Caco-2 (cell line): ENCODE measurements around the gene DAPK1. TPM values are rescaled to one million over a fixed set of nuclear protein-coding genes. Genes with fewer than 3 reads are reported as not detected.

ENCODE experiments used
- BruUV-seq: library from RNA; stranded (reverse); fragments of 400-500 nt; replicated peaks from 2 replicates; lab custom pipeline; 2021; lab: Mats Ljungman, UMichigan
- CTCF ChIA-PET: fragments of 300-600 bp; sonication (Branson Sonifier 250); formaldehyde crosslinking; loops from one replicate; lab custom pipeline; 2022; ENCODE audit warnings: antibody characterized with exemption; lab: Charles Lee
- POLR2A ChIA-PET: fragments of 300-600 bp; sonication (Branson Sonifier 250); formaldehyde crosslinking; loops from one replicate; lab custom pipeline; 2022; ENCODE audit warnings: antibody characterized with exemption; lab: Charles Lee
- DNase-seq, 2 experiments: peaks; one replicate each; pipeline versions ENCODE4 v3.0.0 to v3.0.0-alpha.2; 2020 to 2022
- H3K27me3 ChIP-seq: replicated peaks from 2 replicates; pipeline ENCODE4 v1.6.0; 2011; ENCODE audit warnings: low read length; ENCODE audit not compliant: control insufficient read depth, insufficient read depth
- H3K36me3 ChIP-seq: 2 replicates; pipeline ENCODE4 v1.5.1; 2011; ENCODE audit warnings: low read length; ENCODE audit not compliant: control insufficient read depth, insufficient read depth
- H3K4me1 ChIP-seq: fragments of 250-450 bp; sonication (Bioruptor Pico); 2 replicates; pipeline ENCODE4 v1.5.1; 2020; ENCODE audit warnings: mild to moderate bottlenecking
- H3K4me3 ChIP-seq: 2 replicates; pipeline ENCODE4 v1.5.1; 2011; ENCODE audit warnings: low read depth, mild to moderate bottlenecking, control low read depth, low read length
- H3K9me3 ChIP-seq: fragments of 250-450 bp; sonication (Bioruptor Pico); 2 replicates; pipeline ENCODE4 v1.5.1; 2020; ENCODE audit warnings: mild to moderate bottlenecking, moderate library complexity
- H3K27ac Mint-ChIP-seq: one replicate; pipeline ENCODE4 v1.8.0; 2022; ENCODE audit warnings: mixed read lengths; ENCODE audit not compliant: unreplicated experiment
- H3K27me3 Mint-ChIP-seq: one replicate; pipeline ENCODE4 v1.8.0; 2022; ENCODE audit warnings: mixed read lengths; ENCODE audit not compliant: insufficient read depth, unreplicated experiment
- H3K36me3 Mint-ChIP-seq: one replicate; pipeline ENCODE4 v1.8.0; 2022; ENCODE audit warnings: mild to moderate bottlenecking, mixed read lengths; ENCODE audit not compliant: insufficient read depth, unreplicated experiment
- H3K4me1 Mint-ChIP-seq: one replicate; pipeline ENCODE4 v1.8.0; 2022; ENCODE audit warnings: low read depth, mixed read lengths; ENCODE audit not compliant: unreplicated experiment
- H3K4me3 Mint-ChIP-seq: one replicate; pipeline ENCODE4 v1.8.0; 2022; ENCODE audit warnings: mild to moderate bottlenecking, moderate library complexity, mixed read lengths; ENCODE audit not compliant: unreplicated experiment
- H3K9me3 Mint-ChIP-seq: one replicate; pipeline ENCODE4 v1.8.0; 2022; ENCODE audit warnings: mixed read lengths; ENCODE audit not compliant: unreplicated experiment
- CTCF ChIP-seq, 2 experiments: fragments of 200-600 bp in 1 of 2; IDR thresholded peaks; 1 replicate in 1 of 2; 2 replicates in 1 of 2; pipeline versions ENCODE4 v1.5.1 to v1.8.0; 2011 to 2022; ENCODE audit warnings: antibody characterized with exemption in 1 of 2, control low read depth in 1 of 2, inconsistent platforms in 1 of 2, low read depth in 1 of 2, low read length in 1 of 2, mild to moderate bottlenecking in 1 of 2, moderate library complexity in 1 of 2; ENCODE audit not compliant: insufficient read depth in 1 of 2, severe bottlenecking in 1 of 2, unreplicated experiment in 1 of 2
- intact Hi-C: fragments of 100-400 bp; cut with micrococcal nuclease; formaldehyde crosslinking; loops from one replicate; pipeline ENCODE4 v1.10.0; 2022; ENCODE audit not compliant: unreplicated experiment
- total RNA-seq: library from RNA; stranded (reverse); gene quantifications from 2 replicates; pipeline ENCODE4 v1.2.3, GENCODE V29; 2022

DAPK1 gene
- total RNA-seq, 1 experiment from 2014 or later, result 79.2 TPM

- Mint-ChIP-seq H3K27me3 (no peaks in the 10 kb centered on the region), H3K27ac (no peak overlapping the region), H3K4me1 (peaks cover 7% of the 10 kb centered on the region), H3K4me3 (no peak overlapping the region), H3K36me3 (peaks cover 29% of the 10 kb centered on the region), H3K9me3 (no peaks in the 10 kb centered on the region)
- Histone ChIP-seq H3K9me3 (no peaks in the 10 kb centered on the region), H3K27me3 (no peaks in the 10 kb centered on the region), H3K4me1 (no peaks in the 10 kb centered on the region), H3K4me3 (no peak overlapping the region), H3K36me3 (no peaks in the 10 kb centered on the region)
- intact Hi-C loops, result no loop called here
- ChIA-PET CTCF (no interaction called here), POLR2A (no interaction called here)
- no peak for TF ChIP-seq CTCF (IDR thresholded peaks at IDR 0.05; ENCODE audit: insufficient read depth in 1 of 2, low read depth in 1 of 2, low read length in 1 of 2, severe bottlenecking in 1 of 2, unreplicated experiment in 1 of 2)
- no TSS peak for BruUV-seq
- no peak for DNase-seq
Observed at GRCh38 chr9:87618931-87619330, 121.3 kb downstream of the DAPK1 start.

- no peaks in the 10 kb centered on the region for H3K9me3 Mint-ChIP-seq
- ChIA-PET POLR2A (no interaction called here), CTCF (no interaction called here)
- DNase-seq, result no peak
- H3K36me3 ChIP-seq, result no peaks in the 10 kb centered on the region
- no TSS peak for BruUV-seq
- H3K4me3 Mint-ChIP-seq, result no peak overlapping the region
- H3K4me3 ChIP-seq, result no peak overlapping the region
- intact Hi-C loops, result no loop called here
- no peak for TF ChIP-seq CTCF (IDR thresholded peaks at IDR 0.05; ENCODE audit: insufficient read depth in 1 of 2, low read depth in 1 of 2, low read length in 1 of 2, severe bottlenecking in 1 of 2, unreplicated experiment in 1 of 2)
- H3K4me1 Mint-ChIP-seq, result peaks cover 6% of the 10 kb centered on the region
- H3K27ac Mint-ChIP-seq, result no peak overlapping the region
- no peaks in the 10 kb centered on the region for H3K4me1 ChIP-seq
- H3K36me3 Mint-ChIP-seq, result peaks cover 29% of the 10 kb centered on the region
- no peaks in the 10 kb centered on the region for H3K27me3 Mint-ChIP-seq
- H3K27me3 ChIP-seq, result no peaks in the 10 kb centered on the region
- no peaks in the 10 kb centered on the region for H3K9me3 ChIP-seq
Observed at GRCh38 chr9:87619346-87619745, 121.7 kb downstream of the DAPK1 start.

GRCh38 chr9:87620731-87621322 is 123.2 kb downstream of the DAPK1 start:
- TF ChIP-seq CTCF (IDR thresholded peaks at IDR 0.05; ENCODE audit: insufficient read depth in 1 of 2, low read depth in 1 of 2, low read length in 1 of 2, severe bottlenecking in 1 of 2, unreplicated experiment in 1 of 2), result no peak
- Histone ChIP-seq H3K9me3 (no peaks in the 10 kb centered on the region), H3K36me3 (no peaks in the 10 kb centered on the region), H3K4me1 (no peaks in the 10 kb centered on the region), H3K27me3 (no peaks in the 10 kb centered on the region), H3K4me3 (no peak overlapping the region)
- H3K27me3 Mint-ChIP-seq, result no peaks in the 10 kb centered on the region
- H3K4me3 Mint-ChIP-seq, result no peak overlapping the region
- BruUV-seq, result no TSS peak
- no peaks in the 10 kb centered on the region for H3K9me3 Mint-ChIP-seq
- no peak for DNase-seq
- intact Hi-C loops, result no loop called here
- CTCF ChIA-PET, result no interaction called here
- POLR2A ChIA-PET, result no interaction called here
- peaks cover 21% of the 10 kb centered on the region for H3K36me3 Mint-ChIP-seq
- no peaks in the 10 kb centered on the region for H3K4me1 Mint-ChIP-seq
- H3K27ac Mint-ChIP-seq, result no peak overlapping the region
